KBM-7 (cell line): ENCODE results near the gene PLD3.
A peak's percentile ranks its signal among the peaks of the same experiment; 100 is the strongest.
"Not testable (repeated sequence)": the region's sequence is repeated elsewhere in the genome, so short reads cannot be mapped to it uniquely, and the experiment has no call there.

ENCODE experiments used
- DNase-seq: peaks from one replicate; pipeline ENCODE4 v3.0.0-alpha.2; 2015
- in situ Hi-C: fragments of 300-500 bp; cut with MboI; formaldehyde crosslinking; loops from 2 replicates; pipeline ENCODE4 v1.14.3; 2020; ENCODE audit warnings: low sequenced_read_pairs, low pct_unique_long_range_greater_than_20kb, mixed read lengths

Gene PLD3

DNA sequence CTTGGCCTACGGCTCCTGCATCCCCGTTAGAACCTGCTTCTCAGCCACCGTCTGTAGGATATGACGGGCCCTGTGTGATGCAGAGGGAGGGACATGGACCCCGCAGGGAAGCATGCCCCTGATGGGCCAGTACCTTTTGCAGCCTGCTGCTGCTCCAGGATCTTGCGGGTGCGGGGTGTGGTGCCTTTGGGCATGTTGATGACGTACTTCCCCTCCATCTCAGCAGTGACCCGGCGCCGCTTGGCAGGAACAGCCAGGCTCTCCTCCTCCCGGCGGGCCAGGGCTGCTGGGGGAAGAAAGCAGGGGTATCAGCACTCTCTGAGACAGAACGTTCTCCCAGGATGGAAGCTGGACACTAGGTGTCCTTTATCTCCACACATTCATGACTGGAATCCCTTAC lies 22.3 kb upstream of the PLD3 start:
- DNase-seq, result no peak
- in situ Hi-C loops, result no loop called here

- no peak for DNase-seq
- in situ Hi-C loops, result no loop called here
Measured at GRCh38 chr19:40331052-40331451, 17.4 kb upstream of the PLD3 start.

DNA sequence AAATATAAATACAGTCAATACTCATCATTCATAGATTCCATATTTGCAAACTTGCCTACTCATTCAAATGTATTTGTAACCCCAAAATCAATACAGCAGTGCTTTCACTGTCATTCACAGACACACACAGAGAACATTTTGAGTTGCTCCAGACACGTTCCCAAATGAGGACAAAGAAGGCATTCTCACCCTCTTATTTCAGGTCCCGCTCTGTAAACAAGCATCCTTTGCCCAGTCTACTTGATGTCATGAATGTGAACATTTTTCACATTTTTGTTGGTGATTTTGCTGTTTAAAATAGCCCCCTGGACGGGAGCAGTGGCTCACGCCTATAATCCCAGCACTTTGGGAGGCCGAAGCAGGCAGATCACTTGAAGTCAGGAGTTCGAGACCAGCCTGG lies 15.8 kb upstream of the PLD3 start:
- DNase-seq, result no peak
- in situ Hi-C loops, result no loop called here

GRCh38 chr19:40333083-40333482 lies 15.4 kb upstream of the PLD3 start:
- DNase-seq, in situ Hi-C loops: not testable (repeated sequence)

DNA sequence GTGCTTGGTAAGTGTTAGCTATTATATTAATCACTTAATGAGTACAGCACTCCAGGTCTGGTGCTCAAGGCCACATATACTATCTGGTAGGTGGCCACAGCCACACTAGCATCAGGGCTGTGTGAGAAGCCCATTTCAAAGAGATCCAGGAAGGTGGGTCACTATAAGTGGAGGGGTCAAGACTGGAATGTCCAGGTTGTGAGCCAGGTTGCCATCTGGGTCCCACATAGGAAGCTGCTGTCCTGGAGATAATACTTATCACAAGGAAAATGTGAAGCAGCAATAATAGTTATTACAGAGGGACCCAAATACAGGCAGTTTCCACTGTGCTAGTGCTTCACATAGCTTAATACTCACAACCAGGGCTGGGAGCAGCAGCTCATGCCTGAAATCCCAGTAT lies 13.4 kb upstream of the PLD3 start:
- in situ Hi-C loops, result no loop called here
- no peak for DNase-seq

DNA sequence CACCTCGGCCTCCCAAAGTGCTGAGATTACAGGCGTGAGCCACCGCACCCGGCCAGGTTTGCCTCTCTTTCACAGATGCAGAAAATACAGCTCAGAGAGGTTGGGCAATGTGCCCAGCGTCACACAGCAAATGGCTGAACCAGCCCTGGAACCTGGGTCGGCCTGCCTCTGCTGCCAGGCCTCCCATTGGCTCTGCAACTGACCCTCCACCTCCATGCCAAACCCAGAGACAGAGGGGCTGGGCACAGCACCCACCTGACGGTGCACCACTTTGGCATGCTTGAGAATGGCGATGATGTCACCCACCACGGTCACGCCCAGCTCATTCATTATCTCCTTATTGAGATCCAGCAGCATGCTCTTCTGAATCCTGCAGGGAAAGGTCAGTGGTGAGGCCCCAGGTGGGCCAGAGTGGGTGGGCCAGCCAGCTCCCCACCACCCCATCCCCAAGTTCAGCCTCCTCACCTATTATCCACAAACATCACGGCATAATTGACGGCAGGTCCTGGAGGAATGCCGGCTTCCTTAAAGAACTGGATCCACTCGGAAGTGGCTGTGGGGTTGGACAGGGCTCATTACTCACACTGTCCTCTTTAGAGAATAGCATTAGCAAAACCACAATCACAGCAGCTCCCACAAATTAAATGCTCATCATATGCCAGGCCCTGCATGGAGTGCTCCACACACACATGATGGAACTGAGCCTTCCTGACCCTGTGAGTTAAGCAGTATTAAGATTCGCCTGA lies 12.5 kb upstream of the PLD3 start:
- in situ Hi-C loops, result no loop called here

GRCh38 chr19:40336601-40336900 lies 11.9 kb upstream of the PLD3 start:
- no peak for DNase-seq
- in situ Hi-C loops, result no loop called here

More for the DNA sequence above, 12.5 kb upstream of the PLD3 start:
- no peak for DNase-seq

- in situ Hi-C loops, result no loop called here
- DNase-seq, result no peak
Measured at GRCh38 chr19:40337107-40337506, 11.4 kb upstream of the PLD3 start.

DNA sequence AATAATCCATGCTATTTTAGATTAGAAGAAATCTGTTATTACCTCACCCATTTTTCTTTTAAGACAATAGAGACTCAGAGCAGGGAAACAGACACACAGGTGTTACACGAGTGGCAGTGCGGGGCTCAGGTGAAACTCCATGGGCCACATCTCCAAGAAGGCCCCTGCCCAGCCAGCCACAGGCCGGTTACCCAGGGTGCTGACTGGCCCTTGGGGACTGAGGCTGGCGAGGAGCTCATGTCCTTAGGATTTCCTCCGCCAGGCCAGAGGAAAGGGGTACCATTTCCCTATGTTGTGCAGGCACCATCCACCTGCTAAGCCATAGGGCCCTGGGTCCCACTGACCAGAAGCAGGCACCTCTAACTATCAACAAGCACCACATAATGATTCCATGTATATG lies 10.9 kb upstream of the PLD3 start:
- DNase-seq, result no peak
- in situ Hi-C loops, result no loop called here

DNA sequence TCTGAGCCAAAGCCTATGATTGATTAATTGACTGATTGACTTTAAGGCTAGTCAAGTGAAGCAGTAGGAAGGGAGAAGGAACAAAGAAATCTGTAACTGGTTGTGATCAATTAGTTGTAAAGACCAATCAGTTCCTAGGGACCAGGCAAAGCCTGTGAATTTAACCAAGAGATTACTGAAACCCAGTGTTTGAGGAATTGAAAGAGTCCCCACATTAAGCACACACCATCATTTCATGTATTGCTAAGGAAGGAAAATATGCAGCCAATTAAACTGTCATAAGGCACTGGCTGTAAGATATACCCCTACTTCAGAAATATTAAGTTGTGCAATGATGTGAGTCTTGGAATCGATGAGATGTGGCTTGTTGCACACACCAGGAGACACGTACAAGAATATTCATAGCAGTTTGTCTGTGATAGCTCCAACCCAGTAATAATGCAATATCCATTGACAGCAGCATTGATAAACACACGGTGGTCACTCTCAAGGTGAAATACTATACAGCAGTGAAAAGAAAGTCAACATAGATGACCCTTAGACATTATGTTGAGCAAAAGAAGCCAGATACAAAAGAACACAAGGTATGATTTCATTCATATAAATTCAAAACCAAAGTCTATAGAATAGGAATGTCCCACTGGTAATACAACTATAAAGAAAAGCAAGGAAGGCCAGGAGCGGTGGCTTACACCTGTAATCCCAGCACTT lies 9.3 kb upstream of the PLD3 start:
- no peak for DNase-seq
- in situ Hi-C loops, result no loop called here

DNA sequence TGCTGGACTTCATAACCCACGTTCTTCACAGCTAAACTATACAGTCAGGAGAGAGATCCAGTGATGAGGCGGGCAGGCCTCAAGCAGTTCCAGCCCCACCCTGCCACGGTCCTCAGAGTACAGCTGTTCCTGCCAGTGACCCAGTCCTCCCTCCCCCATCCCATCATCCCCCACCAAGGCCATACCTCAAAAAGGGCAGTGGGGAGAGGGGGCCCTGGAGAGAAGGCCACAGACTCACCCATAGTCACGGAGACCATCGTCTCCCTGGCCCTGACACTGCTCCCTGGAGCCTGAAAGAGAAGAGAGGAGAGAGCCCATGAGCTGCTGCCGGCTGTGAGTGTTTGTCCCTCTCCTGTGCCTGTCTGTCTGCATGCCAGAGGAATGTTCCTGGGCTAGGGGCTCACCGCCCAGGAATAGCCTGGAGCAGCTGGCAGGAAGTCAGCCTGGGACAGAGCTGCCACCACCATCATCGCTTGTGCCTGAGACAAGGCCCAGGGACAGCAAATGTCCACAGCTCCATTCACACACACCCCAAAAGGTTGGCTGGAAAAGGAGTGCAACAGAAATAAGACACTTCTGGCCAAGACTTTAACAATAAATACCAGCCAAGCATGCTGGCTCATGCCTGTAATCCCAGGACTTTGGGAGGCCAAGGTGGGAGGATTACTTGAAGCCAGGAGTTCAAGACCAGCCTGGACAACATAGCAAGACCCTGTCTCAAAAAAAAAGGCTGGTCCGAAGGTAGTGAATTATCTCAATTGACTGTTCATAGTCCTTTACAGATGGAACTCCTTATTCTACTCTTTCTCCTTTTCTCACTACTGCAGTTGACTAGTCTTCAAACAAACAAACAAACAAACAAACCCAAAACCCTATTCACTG lies 6.7 kb upstream of the PLD3 start:
- no peak for DNase-seq
- in situ Hi-C loops, result no loop called here

GRCh38 chr19:40342644-40343311 lies 5.7 kb upstream of the PLD3 start:
- in situ Hi-C loops, result no loop called here
- no peak for DNase-seq

DNA sequence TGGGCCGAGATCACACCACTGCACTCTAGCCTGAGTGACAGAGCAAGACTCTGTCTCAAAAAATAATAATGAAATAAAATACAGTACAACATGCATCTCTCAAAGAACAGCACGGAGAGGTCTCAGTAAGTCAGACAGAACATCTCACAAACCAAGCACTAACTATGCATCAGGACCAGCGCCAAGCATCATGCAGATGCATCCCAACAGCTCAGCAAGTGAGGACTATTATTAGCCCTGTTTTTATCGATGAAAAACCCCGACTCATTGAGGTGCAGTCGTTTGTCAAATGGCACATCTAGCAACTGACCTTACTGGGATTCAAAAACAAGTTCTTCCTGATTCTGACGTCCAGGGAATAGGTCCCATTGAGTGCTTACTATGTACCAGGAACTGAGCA lies 4.1 kb upstream of the PLD3 start:
- DNase-seq, result no peak
- in situ Hi-C loops, result no loop called here

DNA sequence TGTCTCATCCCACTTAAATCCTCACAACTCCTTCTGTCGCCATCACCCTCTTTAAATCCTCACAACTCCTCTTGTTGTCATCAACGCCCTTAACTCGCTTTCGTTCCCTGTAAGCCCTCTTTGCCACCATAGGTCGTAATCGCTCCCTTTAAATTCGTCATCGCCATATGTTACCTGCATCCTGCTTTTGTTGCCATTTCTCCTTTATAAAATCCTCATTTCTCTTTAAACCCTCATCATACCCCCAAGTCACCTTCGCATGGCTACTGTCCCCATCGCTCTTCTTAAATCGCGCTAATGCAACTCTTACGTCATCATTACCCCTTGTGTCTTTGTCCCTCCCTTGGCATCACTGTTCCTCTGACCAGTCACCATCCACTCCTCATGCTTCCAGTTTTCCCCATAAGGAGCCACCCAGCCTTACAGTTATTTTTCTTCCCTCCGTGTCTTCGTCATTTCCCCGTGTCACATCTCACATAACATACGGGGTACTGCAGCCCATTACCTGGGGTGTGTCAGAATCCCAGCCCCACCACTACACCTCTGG lies 539 bp downstream of the PLD3 start:
- in situ Hi-C loops, result no loop called here
- DNase-seq, result no peak

DNA sequence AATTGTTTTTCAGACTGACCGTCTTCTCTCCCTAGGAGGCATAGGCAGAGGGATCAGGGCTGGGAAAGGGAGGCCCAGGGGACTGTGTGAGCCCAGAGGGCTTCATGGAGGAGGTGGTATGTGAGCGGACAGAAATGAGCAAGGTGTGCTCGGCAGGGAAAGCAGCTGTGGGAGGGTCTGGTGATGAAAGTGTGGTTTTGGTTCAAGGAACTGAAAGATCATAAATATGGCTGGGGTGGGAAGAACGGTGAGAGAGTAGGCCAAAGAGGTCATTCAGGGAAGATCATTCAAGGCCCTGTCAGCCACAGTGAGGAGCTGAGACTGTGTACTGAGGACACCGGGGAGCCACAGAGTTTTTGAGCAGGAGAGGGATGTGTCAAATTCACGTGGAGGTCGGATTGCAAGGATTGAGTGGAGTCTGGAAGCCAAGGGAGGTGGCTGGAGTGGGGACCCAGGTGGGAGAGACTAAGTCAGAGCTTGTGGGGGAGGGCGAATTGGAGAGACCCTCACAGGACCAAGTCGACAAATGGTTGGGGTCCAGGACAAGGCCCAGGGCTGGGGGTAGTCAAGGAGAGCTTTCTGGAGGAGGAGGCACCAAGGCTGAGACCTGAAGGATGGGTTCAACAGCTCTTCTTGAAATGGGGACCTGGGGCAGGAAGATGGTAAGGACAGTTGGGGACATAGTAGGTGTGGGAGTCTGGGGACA lies 7.6 kb downstream of the PLD3 start:
- in situ Hi-C loops, result no loop called here
- no peak for DNase-seq

GRCh38 chr19:40356681-40357595 lies 8.4 kb downstream of the PLD3 start:
- in situ Hi-C loops, result no loop called here
- no peak for DNase-seq

DNA sequence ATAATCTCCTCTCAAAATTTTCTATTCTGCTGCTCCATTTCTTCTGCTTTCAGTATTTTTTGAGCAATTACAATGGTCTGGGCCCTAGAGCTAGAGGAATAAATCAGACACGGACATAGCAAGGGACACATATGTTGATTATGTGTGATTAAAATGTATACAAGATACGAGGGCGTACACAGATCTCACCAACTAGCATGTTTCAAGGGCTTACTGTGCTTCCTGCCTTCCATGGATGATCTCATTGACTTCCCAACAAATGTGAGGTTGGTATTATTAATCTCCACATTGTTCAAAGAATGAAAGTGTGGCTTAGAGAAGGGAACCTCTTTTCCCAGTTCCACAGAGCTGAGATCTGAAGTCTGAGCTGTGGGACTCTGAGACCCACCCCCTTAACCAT lies 9.1 kb downstream of the PLD3 start:
- in situ Hi-C loops, result no loop called here
- no peak for DNase-seq

- in situ Hi-C loops, result no loop called here
- DNase-seq, result peak; percentile 79
Measured at GRCh38 chr19:40358773-40359172, 10.3 kb downstream of the PLD3 start.
